GM12892 (cell line): Measurements from ENCODE around the gene CFAP97.

ENCODE experiments used
- POLR2A ChIP-seq: IDR thresholded peaks from 2 replicates; pipeline ENCODE4 v1.6.1; 2011; ENCODE audit warnings: low read depth, low read length, control low read depth
- TAF1 ChIP-seq: IDR thresholded peaks from 2 replicates; pipeline ENCODE4 v1.6.1; 2011; ENCODE audit warnings: low read depth, mild to moderate bottlenecking, control low read depth, low read length, borderline replicate concordance

DNA sequence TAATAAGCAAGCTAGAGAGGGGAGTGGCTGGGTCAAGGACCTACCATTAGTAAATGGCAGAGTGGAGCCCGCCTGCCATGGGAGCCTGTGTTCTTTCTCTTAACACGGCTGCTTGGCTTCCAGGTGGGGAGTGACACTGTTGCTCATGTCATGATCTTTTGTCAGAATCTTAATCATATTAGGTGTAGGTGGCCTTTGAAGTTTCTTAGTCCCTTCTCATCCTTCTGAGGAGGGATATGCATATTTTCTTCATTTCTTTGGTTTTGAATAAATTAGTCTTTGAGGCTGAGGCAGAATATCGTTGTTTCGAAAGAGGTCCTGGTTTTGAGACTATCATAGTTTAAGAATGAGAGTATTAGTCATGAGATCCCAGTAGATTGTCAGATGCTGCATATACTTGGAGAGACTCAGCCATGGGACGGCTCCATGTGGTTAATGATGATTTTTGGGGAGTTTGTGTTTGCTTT lies 34.4 kb upstream of the CFAP97 start:
- TF ChIP-seq POLR2A (no peak), TAF1 (no peak)
